ENCODE data around the gene B3GNT7.
A peak's percentile ranks its signal among the peaks of the same experiment; 100 is the strongest.
"Not testable (repeated sequence)": the region's sequence is repeated elsewhere in the genome, so short reads cannot be mapped to it uniquely, and the experiment has no call there.

The B3GNT7 gene

DNA sequence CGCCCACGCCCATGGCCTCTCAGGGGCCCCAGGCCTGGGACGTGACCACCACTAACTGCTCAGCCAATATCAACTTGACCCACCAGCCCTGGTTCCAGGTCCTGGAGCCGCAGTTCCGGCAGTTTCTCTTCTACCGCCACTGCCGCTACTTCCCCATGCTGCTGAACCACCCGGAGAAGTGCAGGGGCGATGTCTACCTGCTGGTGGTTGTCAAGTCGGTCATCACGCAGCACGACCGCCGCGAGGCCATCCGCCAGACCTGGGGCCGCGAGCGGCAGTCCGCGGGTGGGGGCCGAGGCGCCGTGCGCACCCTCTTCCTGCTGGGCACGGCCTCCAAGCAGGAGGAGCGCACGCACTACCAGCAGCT, 2.4 kb downstream of the B3GNT7 start:
- 0 out of 2 replicates have a peak, but pooled peaks have one; percentile 15 for TF ChIP-seq POLR2AphosphoS5 (IDR thresholded peaks at IDR 0.05; ENCODE audit: low read depth)
- no peak for TF ChIP-seq GABPA (IDR thresholded peaks at IDR 0.05; ENCODE audit: low read depth)
- TF ChIP-seq, protein P1, sequence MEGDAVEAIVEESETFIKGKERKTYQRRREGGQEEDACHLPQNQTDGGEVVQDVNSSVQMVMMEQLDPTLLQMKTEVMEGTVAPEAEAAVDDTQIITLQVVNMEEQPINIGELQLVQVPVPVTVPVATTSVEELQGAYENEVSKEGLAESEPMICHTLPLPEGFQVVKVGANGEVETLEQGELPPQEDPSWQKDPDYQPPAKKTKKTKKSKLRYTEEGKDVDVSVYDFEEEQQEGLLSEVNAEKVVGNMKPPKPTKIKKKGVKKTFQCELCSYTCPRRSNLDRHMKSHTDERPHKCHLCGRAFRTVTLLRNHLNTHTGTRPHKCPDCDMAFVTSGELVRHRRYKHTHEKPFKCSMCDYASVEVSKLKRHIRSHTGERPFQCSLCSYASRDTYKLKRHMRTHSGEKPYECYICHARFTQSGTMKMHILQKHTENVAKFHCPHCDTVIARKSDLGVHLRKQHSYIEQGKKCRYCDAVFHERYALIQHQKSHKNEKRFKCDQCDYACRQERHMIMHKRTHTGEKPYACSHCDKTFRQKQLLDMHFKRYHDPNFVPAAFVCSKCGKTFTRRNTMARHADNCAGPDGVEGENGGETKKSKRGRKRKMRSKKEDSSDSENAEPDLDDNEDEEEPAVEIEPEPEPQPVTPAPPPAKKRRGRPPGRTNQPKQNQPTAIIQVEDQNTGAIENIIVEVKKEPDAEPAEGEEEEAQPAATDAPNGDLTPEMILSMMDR (IDR thresholded peaks at IDR 0.05; ENCODE audit: insufficient read depth, low read length): no peak
- no peak for TF ChIP-seq SPI1 (IDR thresholded peaks at IDR 0.05; ENCODE audit: borderline replicate concordance, low read depth)
- peak overlapping the region; percentile 95 for H3K27ac ChIP-seq (replicated peaks)
- no peak for DNase-seq (ENCODE audit: low read depth in 1 of 2, low spot score in 1 of 2)
- no peaks in the 10 kb centered on the region for H3K27me3 ChIP-seq (ENCODE audit: insufficient read depth, poor library complexity, severe bottlenecking)
- no peak overlapping the region for H3K4me3 ChIP-seq (replicated peaks; ENCODE audit: insufficient read depth, low read length)

DNA sequence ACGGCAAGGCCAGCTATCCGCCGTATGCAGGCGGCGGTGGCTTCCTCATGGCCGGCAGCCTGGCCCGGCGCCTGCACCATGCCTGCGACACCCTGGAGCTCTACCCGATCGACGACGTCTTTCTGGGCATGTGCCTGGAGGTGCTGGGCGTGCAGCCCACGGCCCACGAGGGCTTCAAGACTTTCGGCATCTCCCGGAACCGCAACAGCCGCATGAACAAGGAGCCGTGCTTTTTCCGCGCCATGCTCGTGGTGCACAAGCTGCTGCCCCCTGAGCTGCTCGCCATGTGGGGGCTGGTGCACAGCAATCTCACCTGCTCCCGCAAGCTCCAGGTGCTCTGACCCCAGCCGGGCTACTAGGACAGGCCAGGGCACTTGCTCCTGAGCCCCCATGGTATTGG, 3.1 kb downstream of the B3GNT7 start:
- TF ChIP-seq POLR2AphosphoS5 (IDR thresholded peaks at IDR 0.05; ENCODE audit: low read depth): peak; percentile 34
- no peak for TF ChIP-seq GABPA (IDR thresholded peaks at IDR 0.05; ENCODE audit: low read depth)
- H3K4me3 ChIP-seq (replicated peaks; ENCODE audit: insufficient read depth, low read length): peak overlapping the region; percentile 22; the same call in 1 of the 2 replicates
- no peak for DNase-seq (ENCODE audit: low read depth in 1 of 2, low spot score in 1 of 2)
- H3K27me3 ChIP-seq (ENCODE audit: insufficient read depth, poor library complexity, severe bottlenecking): no peaks in the 10 kb centered on the region
- H3K27ac ChIP-seq (replicated peaks): peak overlapping the region; percentile 95

DNA sequence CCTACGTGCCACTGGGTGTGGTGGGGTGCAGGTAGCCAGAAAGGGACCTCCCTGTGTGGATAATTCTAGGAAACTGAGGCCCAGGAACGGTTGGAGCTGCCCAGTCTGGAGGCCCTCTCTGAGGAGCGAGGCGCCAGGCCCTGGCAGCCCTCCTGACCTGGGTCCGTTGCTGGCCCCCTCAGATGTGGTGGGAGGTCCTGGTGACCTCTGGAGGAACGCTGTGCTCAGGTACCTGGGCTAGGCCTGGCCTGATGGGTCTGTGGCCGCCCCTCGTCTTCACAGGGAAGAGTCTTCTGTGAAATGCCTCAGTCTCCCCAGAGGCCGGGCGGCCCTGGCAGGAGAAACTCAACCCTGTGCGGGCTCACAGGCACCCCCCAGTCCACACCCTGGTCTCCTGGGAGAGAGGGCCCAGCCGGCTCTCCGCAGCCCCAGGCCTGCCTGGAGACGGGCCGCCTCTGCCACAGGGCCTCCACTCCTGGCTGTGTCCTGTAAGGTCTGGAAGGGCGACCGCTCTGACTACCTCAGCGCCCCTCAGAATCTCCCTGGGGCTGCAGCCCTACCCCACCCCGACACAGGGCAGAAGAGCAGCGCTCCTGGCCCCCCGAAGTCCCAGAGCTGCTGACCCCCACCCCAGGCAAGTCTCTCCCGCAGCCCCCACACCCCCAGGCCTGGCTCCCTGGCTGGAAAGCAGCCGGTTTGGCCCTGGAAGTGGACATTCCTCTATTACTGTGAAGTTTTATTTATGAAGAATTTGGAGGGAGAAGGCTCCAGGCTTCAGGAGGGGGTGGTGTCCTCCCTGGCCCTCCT, 3.7 kb downstream of the B3GNT7 start:
- H3K27me3 ChIP-seq (ENCODE audit: insufficient read depth, poor library complexity, severe bottlenecking): no peaks in the 10 kb centered on the region
- H3K27ac ChIP-seq (replicated peaks): peak overlapping the region; percentile 95
- DNase-seq (ENCODE audit: low read depth in 1 of 2, low spot score in 1 of 2): no peak

DNA sequence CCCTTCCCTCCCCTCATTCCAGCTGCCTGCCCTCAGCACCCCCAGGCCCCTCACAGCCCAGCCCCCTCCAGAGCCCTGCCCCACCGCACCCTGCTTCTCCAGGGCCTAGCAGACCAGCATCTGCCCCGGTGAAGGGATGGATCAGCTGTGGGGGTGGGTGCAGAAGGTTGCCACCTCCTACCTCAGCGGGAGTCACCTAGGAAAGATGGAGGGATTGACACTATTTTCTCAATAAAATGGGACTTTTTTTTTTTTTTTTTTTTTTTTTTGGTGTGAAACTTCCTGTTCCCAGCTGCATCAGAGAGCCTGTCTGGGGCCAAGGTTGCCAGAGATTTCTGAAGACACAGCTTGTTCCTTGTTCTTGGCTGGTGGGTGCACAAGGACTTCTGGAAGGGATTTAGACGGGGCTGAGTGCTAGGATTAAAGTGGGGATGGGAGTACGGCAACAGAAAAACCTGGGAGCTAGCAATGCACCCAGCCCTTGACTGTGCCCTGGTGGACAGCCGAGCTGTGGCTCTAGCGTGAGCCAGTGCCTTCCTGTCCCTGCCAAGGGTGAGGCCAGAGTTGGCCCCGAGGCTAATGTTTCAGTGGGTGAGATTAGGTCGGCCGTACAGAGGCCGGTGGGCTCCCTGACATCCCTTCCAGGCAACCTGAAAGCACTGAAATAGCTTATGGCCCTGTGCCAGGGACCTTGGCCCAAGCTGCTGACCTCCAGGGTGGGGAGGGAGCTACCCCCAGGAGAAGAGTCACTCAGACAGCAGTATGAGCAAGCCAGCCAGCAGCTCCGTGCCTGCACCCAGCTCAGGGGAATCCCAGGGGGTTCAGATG, 4.6 kb downstream of the B3GNT7 start:
- peak overlapping the region; percentile 95 for H3K27ac ChIP-seq (replicated peaks)
- DNase-seq (ENCODE audit: low read depth in 1 of 2, low spot score in 1 of 2): peak in 1 of 2 experiments; percentile 69
- H3K27me3 ChIP-seq (ENCODE audit: insufficient read depth, poor library complexity, severe bottlenecking): no peaks in the 10 kb centered on the region
- no peak overlapping the region; the same call in 1 of the 2 replicates for H3K4me3 ChIP-seq (replicated peaks; ENCODE audit: insufficient read depth, low read length)
- TF ChIP-seq GABPA (IDR thresholded peaks at IDR 0.05; ENCODE audit: low read depth): no peak
- TF ChIP-seq, protein P1 (IDR thresholded peaks at IDR 0.05; ENCODE audit: insufficient read depth, low read length): no peak
- TF ChIP-seq SPI1 (IDR thresholded peaks at IDR 0.05; ENCODE audit: borderline replicate concordance, low read depth): no peak
- TF ChIP-seq POLR2AphosphoS5 (IDR thresholded peaks at IDR 0.05; ENCODE audit: low read depth): peak; percentile 47; the same call in 1 of the 2 replicates
- TF ChIP-seq, protein P2, sequence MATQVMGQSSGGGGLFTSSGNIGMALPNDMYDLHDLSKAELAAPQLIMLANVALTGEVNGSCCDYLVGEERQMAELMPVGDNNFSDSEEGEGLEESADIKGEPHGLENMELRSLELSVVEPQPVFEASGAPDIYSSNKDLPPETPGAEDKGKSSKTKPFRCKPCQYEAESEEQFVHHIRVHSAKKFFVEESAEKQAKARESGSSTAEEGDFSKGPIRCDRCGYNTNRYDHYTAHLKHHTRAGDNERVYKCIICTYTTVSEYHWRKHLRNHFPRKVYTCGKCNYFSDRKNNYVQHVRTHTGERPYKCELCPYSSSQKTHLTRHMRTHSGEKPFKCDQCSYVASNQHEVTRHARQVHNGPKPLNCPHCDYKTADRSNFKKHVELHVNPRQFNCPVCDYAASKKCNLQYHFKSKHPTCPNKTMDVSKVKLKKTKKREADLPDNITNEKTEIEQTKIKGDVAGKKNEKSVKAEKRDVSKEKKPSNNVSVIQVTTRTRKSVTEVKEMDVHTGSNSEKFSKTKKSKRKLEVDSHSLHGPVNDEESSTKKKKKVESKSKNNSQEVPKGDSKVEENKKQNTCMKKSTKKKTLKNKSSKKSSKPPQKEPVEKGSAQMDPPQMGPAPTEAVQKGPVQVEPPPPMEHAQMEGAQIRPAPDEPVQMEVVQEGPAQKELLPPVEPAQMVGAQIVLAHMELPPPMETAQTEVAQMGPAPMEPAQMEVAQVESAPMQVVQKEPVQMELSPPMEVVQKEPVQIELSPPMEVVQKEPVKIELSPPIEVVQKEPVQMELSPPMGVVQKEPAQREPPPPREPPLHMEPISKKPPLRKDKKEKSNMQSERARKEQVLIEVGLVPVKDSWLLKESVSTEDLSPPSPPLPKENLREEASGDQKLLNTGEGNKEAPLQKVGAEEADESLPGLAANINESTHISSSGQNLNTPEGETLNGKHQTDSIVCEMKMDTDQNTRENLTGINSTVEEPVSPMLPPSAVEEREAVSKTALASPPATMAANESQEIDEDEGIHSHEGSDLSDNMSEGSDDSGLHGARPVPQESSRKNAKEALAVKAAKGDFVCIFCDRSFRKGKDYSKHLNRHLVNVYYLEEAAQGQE (IDR thresholded peaks at IDR 0.05; ENCODE audit: insufficient replicate concordance, low read depth): no peak

More for the DNA sequence above, 3.7 kb downstream of the B3GNT7 start:
- peak overlapping the region; percentile 22 for H3K4me3 ChIP-seq (replicated peaks; ENCODE audit: insufficient read depth, low read length)
- TF ChIP-seq SPI1 (IDR thresholded peaks at IDR 0.05; ENCODE audit: borderline replicate concordance, low read depth) (no peak), POLR2AphosphoS5 (IDR thresholded peaks at IDR 0.05; ENCODE audit: low read depth) (no peak), GABPA (IDR thresholded peaks at IDR 0.05; ENCODE audit: low read depth) (no peak)
- TF ChIP-seq, protein P2 (IDR thresholded peaks at IDR 0.05; ENCODE audit: insufficient replicate concordance, low read depth): no peak
- TF ChIP-seq, protein P1 (IDR thresholded peaks at IDR 0.05; ENCODE audit: insufficient read depth, low read length): no peak

DNA sequence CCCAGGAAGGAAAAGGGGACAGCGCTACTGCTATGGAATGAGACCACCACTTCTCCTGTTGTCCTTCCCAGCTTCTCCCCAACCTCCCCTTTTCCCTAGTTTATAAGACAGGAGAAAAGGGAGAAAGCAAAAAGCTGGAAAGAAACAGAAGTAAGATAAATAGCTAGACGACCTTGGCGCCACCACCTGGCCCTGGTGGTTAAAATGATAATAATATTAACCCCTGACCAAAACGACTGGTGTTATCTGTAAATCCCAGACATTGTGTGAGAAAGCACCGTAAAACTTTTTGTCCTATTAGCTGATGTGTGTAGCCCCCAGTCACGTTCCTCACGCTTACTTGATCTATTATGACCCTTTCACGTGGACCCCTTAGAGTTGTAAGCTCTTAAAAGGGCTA, 5.2 kb downstream of the B3GNT7 start:
- H3K4me3 ChIP-seq (replicated peaks; ENCODE audit: insufficient read depth, low read length); DNase-seq (ENCODE audit: low read depth in 1 of 2, low spot score in 1 of 2); H3K27me3 ChIP-seq (ENCODE audit: insufficient read depth, poor library complexity, severe bottlenecking): not testable (repeated sequence)
- peak overlapping the region; percentile 64 for H3K27ac ChIP-seq (replicated peaks)
